GM23338 (cell line): ENCODE measurements around the gene UBE2H.

Experiments
- CREB1 ChIP-seq: fragments of 250-450 bp; sonication (Bioruptor Pico); IDR thresholded peaks from 2 replicates; pipeline ENCODE4 v1.5.0; 2020; ENCODE audit warnings: low read depth, mild to moderate bottlenecking, moderate library complexity
- CTCF ChIP-seq, 2 experiments: fragments of 200-600 bp in 1 of 2; sonication (generic) in 1 of 2; conservative IDR thresholded peaks; 2 replicates each; pipeline versions ENCODE4 v1.5.1 to v1.6.1; 2016 to 2017; ENCODE audit warnings: antibody characterized with exemption in 2 of 2, low read depth in 2 of 2, mild to moderate bottlenecking in 2 of 2, moderate library complexity in 1 of 2
- EZH2 ChIP-seq: fragments of 200-600 bp; sonication (generic); IDR thresholded peaks from one replicate; pipeline ENCODE4 v1.8.0; 2017; ENCODE audit warnings: antibody characterized with exemption, mild to moderate bottlenecking, low read depth; ENCODE audit not compliant: unreplicated experiment
- EZH2phosphoT487 ChIP-seq: fragments of 200-600 bp; sonication (generic); IDR thresholded peaks from one replicate; pipeline ENCODE4 v1.8.1; 2018; ENCODE audit warnings: antibody characterized with exemption; ENCODE audit not compliant: unreplicated experiment
- JUNB ChIP-seq: IDR thresholded peaks from one replicate; pipeline ENCODE4 v1.6.1; 2016; ENCODE audit warnings: antibody characterized with exemption; ENCODE audit not compliant: unreplicated experiment
- NANOG ChIP-seq: IDR thresholded peaks from 2 replicates; pipeline ENCODE4 v1.6.1; 2016; ENCODE audit warnings: antibody characterized with exemption, borderline replicate concordance
- POLR2AphosphoS5 ChIP-seq: IDR thresholded peaks from 2 replicates; pipeline ENCODE4 v1.6.1; 2016; ENCODE audit warnings: antibody characterized with exemption, low read depth
- REST ChIP-seq: IDR thresholded peaks from one replicate; pipeline ENCODE4 v1.6.1; 2018; ENCODE audit warnings: antibody characterized with exemption; ENCODE audit not compliant: unreplicated experiment

- TF ChIP-seq CTCF (conservative IDR thresholded peaks at IDR 0.05; ENCODE audit: low read depth in 2 of 2) (no peak), CREB1 (CRISPR knock-in tag) (no peak), POLR2AphosphoS5 (no peak), EZH2 (no peak), REST (no peak), NANOG (no peak), EZH2phosphoT487 (no peak), JUNB (no peak)
These were observed 56.0 kb downstream of the UBE2H start for GRCh38 chr7:129896568-129897382.
